Activated CD8-positive, alpha-beta memory T cell treated with anti-CD3 and anti-CD28 coated beads, Interleukin-2, amount 50 U/mL, for 24 hours (primary cell): ENCODE results near the gene PRTG.
"Not testable (repeated sequence)": the region's sequence is repeated elsewhere in the genome, so short reads cannot be mapped to it uniquely, and the experiment has no call there.

ENCODE experiments used
- DNase-seq: peaks from one replicate; pipeline ENCODE4 v3.0.0-alpha.2; 2020; ENCODE audit errors: extremely low read depth

Gene PRTG

DNA sequence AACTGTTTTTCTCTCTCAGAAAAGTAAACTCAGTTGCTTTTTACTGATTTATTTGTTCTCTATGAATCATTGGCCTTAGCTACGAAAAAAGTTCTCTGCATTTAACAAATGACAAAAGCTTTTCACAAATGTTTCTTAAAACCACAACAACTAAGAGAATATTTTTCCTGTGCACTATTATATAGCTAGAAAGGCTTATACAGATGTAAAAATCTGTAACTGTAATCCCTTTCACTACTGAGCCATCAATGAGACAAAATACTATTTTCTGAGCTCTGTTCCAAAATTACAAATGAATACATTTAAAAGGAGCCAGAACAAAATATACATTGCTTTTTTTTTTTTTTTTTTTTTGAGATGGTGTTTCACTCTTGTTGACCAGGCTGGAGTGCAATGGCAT, 109.2 kb downstream of the PRTG start:
- DNase-seq: no peak

DNA sequence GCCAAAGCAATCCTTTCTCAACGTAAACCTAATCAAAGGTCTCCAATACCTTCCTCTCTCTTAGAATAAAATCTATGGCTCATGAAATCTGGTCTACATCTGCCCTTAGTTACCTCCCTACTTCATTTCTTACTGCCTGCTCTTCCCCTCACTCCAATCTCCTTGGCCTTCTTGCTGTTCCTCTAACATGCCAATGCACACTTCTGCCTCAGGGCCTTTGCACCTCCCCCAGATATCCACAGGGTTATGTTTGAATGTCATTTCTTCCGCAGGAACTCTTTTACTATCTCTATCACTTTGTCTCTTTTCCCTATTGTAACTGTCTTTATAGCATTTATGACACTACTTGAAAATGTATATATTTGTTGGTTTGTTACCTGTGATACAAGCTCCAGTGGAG, 110.5 kb downstream of the PRTG start:
- DNase-seq: no peak

DNA sequence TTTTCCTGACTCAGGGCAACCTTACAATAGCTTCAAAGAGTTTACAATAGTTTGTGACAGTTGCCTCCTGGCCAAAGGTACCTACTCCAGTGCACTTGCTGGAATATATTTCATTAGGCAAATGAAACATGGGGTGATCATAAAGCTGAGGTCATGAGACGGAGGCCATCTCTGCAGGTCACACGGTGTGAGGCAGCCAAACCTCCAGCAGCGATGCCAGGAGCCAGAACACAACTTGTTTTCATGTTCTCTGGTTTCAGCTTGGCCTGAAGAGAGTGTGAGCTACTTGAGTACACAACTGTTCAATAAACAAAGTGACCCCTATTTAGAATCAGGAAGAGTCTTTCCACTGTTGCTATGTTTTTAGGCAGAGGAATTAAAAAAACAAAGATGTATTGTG, 112.1 kb downstream of the PRTG start:
- DNase-seq: no peak

DNA sequence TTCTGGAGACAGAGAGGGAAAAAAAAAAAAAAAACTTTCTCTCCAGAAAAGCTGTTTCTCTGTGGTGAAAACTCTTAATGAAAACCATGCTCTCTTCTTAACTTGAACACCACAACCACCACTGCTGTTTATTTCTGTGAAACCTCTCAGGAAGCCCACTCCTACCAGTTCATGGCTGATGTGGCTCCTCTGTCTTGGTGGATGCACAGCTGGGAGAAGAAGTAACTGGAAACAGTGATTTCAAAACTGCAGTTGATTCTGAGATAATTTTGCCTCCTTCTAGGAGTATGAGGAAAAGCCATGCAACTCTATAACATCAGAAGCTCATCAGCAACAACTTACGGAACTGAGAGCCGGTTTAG, 114.6 kb downstream of the PRTG start:
- DNase-seq: no peak

DNA sequence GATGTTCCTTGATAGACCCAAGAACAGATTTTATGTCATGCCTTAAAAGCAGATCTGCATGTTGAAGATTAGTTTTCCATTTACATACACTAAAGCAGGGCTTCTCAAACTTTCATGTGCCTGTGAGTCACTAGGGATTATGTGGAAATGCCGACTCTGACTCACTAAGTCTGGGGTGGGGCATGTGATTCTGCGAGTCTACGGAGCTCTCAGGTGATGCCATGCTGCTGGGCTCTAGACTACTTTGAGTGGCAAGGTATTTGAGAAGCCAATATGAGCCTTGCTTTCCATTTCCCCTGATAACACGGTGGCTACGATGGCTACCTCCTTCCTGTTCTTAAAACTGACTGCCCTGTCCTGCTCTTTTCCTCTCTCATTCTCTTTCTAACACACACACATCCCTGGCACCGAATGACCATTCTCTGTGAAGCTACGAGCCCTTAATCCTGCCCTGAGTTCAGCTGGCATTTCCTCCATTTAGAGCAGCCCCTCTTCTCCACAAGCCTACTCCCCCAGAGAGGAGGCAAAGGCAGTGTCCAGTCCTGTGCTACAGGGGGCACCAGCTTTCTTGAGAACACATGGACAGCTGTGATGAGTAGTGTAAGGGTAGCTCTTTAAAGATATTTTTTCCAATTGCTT, 115.1 kb downstream of the PRTG start:
- DNase-seq: no peak

DNA sequence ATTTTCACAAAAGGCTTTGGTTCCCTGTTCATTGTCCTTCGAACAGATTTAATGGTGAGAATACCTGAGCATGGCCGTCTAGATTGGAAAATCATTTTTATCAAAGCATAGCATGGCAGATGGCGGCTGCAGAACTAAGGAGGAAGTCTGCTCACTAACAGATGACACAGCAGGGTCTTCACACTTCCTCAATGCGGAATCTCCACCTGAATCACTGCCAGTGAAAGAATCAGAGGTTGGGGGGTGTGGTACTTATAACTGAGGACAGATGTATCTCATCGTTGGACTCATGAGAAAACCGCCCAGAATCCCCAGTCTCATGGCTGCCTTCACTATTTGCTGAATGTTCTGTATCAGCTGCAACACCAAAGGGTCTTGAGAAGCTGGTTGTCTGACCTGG, 123.2 kb downstream of the PRTG start:
- DNase-seq: no peak

DNA sequence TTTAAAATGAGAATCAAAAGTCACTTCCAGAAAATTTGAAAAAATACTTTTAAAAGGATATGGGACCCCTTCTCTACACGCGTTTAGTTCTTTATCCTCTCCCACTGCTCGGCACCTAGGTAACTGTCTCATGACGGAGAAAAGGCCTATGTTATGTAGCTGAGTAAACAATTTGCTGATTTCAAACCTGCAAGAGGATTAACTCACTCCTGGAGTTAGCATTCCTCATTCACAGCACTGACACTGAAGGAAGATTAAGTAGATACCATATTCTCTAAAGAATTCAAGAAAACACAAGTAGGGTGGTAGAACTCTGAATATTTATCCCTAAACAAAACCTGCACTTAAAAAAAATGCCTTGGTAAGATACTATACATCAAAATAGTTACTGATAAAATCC, 124.6 kb downstream of the PRTG start:
- no peak for DNase-seq

DNA sequence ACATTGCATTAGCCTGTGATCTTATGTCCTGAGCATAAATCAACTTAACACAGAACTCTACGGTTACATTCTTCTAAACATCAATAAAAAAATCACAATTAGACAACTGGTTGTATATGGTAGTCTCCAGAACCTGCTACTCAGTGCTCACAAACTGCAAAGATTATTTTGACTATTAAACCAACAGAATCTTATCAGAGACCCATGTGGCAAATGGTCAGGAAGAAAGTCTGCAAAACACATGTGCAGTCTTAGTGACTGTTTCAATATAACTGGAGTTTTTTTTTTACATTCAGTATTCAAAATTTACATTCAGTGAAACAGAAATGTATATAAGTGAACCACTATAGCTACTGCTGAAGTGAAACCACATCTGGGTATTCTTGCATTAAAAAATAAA, 127.5 kb downstream of the PRTG start:
- DNase-seq: no peak

DNA sequence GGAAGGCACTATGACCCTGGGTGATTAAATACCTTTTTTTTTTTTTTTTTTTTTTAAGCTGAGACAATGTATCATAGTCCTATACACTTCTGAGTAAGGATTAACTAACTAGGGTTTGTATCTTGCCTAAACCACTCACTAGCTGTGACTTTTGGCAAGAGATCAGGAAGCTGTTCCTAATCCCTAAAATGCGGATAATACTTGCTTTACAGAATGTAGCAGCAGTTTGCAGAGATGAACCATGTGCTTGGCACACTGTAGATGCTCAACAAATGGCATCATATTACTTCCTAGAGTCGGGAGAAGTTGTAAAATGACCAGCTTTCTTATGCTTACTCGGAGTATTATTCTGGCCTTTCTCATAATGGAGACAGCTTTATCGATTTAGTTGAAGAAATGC, 129.2 kb downstream of the PRTG start:
- DNase-seq: no peak

DNA sequence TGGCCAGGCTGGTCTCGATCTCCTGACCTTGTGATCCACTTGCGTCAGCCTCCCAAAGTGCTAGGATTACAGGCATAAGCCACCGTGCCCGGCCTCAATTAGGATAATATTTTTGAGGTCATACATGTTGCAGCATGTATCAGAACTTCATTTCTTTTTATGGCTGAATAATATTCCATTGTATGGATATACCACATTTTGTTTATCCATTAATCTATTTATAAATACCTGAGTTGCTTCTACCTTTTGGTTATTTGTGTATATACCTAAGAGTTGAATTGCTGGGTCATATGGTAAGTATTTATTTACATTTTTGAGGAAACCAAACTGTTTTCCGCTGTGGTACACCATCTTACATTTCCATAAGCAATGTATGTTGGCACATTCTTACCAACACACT, 136.7 kb downstream of the PRTG start:
- DNase-seq: no peak

DNA sequence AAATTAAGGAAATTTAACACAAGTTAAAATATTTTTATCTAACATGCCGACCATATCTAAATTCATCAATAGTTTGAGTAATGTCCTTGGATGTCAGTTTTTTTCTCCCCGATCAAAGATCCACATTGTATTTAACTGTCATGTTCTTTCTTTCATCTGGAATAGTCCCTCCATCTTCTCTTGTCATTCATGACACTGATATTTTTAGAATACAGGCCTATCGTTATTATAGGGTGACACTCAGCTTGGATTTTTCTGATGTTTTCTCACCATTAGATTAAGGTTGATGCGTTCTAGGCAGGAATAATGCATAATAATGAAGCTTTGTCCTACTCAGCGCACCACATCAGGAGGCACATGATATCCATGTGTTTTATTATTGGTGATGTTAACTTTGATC, 141.6 kb downstream of the PRTG start:
- DNase-seq: no peak

DNA sequence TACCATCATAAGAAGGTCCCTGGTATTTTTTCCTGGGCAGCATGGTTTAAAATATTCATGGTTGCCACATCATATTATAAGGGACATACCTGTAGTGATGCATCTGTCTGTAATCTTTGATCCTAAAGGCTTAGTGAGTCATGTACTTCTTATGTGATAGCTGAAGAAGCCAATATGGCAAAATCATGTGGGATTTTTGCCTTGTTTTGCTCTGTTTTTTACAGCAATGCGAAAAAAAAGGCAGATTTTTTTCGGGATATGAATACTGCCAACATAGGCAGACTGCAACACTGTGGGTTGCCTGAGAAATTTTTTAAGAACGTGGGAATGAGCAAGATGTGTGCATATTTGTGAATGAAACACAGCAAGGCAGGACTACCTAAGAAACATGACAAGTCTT, 143.5 kb downstream of the PRTG start:
- no peak for DNase-seq

DNA sequence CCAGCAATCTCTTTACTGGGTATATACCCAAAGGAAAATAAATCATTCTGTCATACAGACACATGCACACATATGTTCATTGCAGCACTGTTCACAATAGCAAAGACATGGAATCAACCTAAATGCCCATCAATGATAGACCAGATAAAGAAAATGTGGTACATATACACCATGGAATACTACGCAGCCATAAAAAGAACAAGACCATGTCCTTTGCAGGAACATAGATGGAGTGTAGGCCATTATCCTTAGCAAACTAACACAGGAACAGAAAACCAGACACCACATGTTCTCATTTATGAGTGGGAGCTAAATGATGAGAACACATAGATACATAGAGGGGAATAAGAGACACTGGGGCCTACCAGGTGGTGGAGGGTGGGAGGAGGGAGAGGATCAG, 149.9 kb downstream of the PRTG start:
- not testable (repeated sequence) for DNase-seq

DNA sequence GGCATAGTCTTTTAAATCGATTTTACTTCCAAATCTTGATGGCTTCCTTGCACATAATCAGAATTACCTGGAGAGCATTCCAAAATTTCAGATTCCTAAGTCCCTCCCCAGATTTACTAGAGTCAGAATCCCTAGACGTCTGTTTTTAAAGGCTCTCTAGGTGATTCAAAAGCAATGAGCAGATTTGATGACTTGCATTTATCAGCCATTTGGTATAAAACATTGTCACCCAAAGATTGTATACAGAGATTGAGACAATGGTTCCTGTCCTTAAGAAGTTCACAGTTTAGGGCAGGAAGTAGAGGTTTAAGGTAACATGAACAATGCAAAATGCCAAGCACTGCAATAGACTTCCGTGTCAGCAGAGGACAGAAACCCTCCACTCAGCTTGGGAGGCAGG, 152.2 kb downstream of the PRTG start:
- no peak for DNase-seq

DNA sequence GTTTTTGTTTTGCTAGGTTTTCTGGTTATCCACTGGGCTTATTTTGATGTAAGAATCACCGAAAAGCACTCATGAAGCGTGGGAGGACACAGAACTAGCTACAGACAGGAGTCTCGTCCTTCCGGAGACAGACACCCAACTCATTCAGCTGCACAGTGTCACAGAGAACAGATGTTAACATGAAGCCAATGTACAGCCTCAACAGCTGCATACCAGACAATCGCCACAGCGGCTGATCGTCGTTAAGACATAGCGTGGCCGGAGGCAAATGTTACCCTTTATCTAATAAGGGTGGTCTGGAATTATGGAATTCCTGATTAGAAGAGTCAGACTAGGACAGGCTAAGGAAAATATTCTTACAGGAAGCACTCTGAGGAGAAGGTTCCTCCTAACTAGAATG, 153.7 kb downstream of the PRTG start:
- DNase-seq: no peak

DNA sequence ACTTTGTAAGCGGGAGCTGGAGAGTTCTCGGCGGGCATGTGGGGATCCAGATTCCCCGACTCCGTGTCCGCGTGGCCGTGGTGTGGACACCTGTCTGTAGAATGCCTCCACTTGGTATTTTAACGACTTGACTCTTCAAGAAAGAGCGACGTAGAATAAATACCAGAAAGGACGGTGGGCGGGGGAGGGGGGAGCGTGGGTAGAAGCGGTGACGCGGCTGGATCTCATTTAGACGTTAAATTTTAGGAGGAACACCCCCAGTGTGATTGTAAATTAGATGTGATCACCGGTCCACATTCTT, 154.2 kb downstream of the PRTG start:
- DNase-seq: no peak

DNA sequence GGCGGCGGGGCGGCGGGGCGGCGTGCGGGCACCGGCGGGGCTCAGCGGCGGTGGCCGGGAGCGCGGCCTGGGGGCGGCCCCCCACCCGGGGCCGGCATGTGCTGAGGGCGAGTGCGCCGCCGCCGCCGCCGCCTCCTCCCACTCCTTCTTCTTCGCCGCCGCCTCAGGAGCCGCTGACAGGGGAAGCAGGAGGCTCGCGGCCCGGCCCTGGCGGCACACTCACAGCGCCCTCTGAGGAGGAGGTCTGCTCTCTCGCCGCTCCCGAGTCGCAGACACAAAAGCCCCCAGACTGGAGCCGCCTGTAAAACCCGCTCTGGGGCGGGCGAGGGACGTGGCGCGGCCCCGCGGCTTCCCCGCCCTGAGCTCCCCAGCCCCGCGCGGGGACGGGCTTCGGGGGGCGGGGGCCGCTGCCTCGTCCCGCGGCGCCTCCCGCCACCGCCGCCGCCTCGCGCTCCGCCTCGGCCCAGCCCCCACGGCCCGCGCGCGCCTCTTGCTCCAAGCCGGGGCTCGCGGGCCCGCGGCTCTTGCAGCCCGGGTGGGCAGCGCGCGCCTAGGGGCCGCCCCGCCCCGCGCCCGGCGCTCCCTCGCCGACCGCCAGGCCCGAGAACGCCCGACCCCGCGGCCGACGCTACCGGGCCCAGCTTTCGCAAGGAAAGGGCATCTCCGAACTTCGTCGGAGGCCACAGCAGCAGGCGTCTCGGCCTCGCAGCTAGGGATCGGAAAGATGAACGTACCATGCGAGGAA, 154.7 kb downstream of the PRTG start, which contains the start of gene PYGO1:
TSS of gene PYGO1 (minus strand) at position 276 of the 745 bp plus-strand sequence. CDS start 462 bp downstream, outside the sequence.
- no peak for DNase-seq

DNA sequence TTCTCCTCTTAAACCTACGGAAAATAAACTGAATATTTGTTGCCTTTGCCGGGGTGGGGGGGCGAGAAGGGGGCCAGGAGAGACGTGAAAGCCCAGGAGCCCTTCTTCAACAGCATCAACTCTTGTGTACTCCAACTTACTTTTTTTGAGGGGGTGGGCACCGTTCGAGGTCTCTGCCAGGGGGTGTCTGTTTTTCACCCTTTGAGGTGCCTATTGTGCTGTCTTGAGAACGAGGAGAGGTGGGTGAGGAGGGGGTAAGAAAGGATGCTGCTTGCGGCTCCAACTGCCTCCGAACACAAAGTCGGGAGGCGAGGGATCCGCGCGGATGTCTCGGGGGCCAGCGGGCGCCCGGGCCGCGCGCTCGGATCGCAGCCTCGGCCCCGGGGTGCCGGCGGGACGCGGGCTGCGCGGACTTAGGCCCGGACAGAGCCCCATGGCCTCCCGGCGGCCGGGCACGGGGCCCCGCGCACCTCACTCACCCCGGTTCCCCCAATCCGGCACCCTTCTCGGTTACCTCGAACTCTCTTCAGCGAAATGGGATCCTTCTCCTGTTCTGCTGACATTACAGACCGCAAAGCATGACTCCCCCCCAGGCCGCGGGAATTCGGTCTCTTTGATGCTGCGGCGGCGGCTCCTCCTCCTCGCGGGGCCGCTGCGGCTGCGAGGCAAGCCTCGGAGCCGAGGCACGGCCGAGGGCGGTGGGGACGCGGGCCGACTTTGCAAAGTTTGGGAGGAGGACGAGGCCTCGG, 155.5 kb downstream of the PRTG start:
- no peak for DNase-seq

DNA sequence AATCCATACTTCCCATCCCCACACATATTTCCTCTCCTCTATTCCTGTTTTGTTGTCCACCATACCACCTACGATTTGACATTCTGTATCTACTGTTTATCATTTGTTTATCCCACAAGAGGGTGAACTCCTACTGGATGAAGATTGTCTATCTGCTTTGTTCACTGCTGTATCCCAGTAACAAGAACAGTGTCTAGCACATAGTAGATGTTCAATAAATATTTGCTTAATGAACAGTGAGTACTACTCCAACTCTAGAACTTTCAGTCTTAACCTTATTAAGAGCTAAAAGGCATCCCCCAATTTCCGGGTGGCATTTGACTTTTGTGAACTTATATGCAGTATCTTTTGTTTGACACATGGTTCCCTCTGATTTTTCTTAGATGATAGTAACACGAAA, 156.1 kb downstream of the PRTG start:
- no peak for DNase-seq

DNA sequence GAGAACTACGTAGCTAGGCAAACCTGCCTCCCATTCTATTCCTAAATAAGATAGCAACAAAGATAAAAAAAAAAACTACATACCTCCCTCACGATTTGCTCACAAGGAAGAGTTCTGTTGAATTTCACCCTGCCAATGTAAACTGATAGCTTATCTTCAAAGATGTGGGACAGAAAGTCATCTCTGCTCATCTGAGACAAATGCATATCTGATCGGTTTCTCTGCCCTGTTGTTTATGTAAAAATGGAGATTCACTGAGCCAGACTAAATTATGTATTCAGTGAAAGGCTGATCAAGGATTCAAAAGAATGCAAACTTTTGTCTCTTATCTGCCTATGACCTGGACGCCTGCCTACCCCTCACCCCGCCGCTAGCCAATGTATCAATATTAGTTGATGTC, 166.0 kb downstream of the PRTG start:
- DNase-seq: no peak

DNA sequence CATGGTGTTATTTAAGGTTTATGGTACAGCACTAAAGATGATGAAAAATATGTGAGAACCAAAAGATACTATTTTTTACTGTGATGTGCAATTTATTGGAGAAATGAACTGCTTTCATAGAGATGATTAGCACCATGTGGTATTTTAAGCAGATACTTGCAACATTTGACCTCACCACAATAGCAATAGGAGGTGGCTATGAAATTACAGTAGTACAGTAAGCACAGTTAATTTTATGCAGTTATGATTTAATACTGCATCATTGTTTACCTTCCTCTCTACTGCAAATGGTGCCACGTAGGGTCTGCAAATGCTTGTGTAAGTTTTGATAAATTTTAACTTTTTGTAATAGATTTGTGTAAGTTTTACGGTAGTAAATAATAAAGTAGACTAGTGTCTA, 168.9 kb downstream of the PRTG start:
- DNase-seq: no peak

DNA sequence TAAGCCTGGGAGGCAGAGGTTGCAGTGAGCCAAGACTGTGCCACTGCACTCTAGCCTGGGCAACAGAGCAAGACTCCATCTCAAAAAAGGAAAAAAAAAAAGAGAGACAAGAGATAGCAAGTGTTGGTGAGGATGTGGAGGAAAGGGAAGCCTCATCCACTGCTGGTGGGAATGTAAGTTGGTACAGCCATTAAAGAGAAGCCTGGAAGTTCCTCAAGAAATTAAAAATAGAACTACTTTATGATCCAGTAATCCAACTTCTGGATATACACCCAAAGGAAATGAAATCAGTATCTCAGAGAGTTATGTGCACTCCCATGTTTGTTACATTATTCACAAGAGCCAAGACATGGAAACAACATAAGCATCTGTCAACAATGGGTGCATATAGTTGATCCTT, 169.7 kb downstream of the PRTG start:
- no peak for DNase-seq
